Natural killer cell (primary cell): ENCODE measurements around the gene VGLL2. TPM values are rescaled to one million over a fixed set of nuclear protein-coding genes. Genes with fewer than 3 reads are reported as not detected.

Experiments used
- ATAC-seq, 3 donors: fragments of 150-1000 bp in 2 of 3; fragments of 200-7000 bp in 1 of 3; cut with Tn5 transposase; 1 replicate in 1 of 3; 2 replicates in 2 of 3; pipeline ENCODE4 v1.10.0; 2021; ENCODE audit warnings: mild to moderate bottlenecking in 2 of 3, moderate library complexity in 2 of 3
- DNase-seq, 2 donors: peaks; one replicate each; pipeline versions ENCODE4 v3.0.0 to v3.0.0-alpha.2; 2013 to 2021; ENCODE audit warnings: mixed read lengths in 1 of 2
- H3K27ac ChIP-seq: one replicate; pipeline ENCODE4 v1.5.1; 2013; ENCODE audit warnings: mild to moderate bottlenecking, low read length
- H3K27me3 ChIP-seq: one replicate; pipeline ENCODE4 v1.6.1; 2013; ENCODE audit warnings: low read length; ENCODE audit not compliant: control insufficient read depth, insufficient read depth
- H3K36me3 ChIP-seq: one replicate; pipeline ENCODE4 v1.6.1; 2013; ENCODE audit warnings: low read length; ENCODE audit not compliant: control insufficient read depth, insufficient read depth
- H3K4me1 ChIP-seq: one replicate; pipeline ENCODE4 v1.6.1; 2013; ENCODE audit warnings: low read length; ENCODE audit not compliant: control insufficient read depth, insufficient read depth
- H3K4me3 ChIP-seq: one replicate; pipeline ENCODE4 v1.5.1; 2013; ENCODE audit warnings: low read length
- H3K9me3 ChIP-seq: one replicate; pipeline ENCODE4 v1.6.1; 2013; ENCODE audit warnings: low read length; ENCODE audit not compliant: control insufficient read depth, insufficient read depth
- H3K27ac Mint-ChIP-seq, 2 donors: one replicate each; pipeline ENCODE4 v1.8.0; 2022; ENCODE audit warnings: mild to moderate bottlenecking in 2 of 2, mixed read lengths in 2 of 2, moderate library complexity in 1 of 2
- H3K27me3 Mint-ChIP-seq, 2 donors: one replicate each; pipeline ENCODE4 v1.8.0; 2022; ENCODE audit warnings: low read depth in 2 of 2, mixed read lengths in 2 of 2
- H3K36me3 Mint-ChIP-seq: one replicate; pipeline ENCODE4 v1.8.0; 2022; ENCODE audit warnings: mixed read lengths
- H3K4me1 Mint-ChIP-seq, 2 donors: one replicate each; pipeline ENCODE4 v1.8.0; 2022; ENCODE audit warnings: mixed read lengths in 2 of 2
- H3K4me3 Mint-ChIP-seq: one replicate; pipeline ENCODE4 v1.8.0; 2022; ENCODE audit warnings: mild to moderate bottlenecking, moderate library complexity, mixed read lengths
- H3K9me3 Mint-ChIP-seq, 2 donors: one replicate each; pipeline ENCODE4 v1.8.0; 2022; ENCODE audit warnings: mixed read lengths in 2 of 2
- WGBS: methylation state at CpG from one replicate; pipeline ENCODE4 v1.1.7; 2013; ENCODE audit warnings: missing lambda C conversion rate; ENCODE audit not compliant: insufficient coverage; 5-methylcytosine and 5-hydroxymethylcytosine counted together
- intact Hi-C: fragments of 100-400 bp; cut with micrococcal nuclease; formaldehyde crosslinking; loops from one replicate; pipeline ENCODE4 v1.14.2; 2022
- total RNA-seq, 4 donors: library from RNA; stranded (reverse); fragments of 120-200 nt in 1 of 4; gene quantifications; one replicate each; pipeline versions ENCODE4 v1.2.3 to v1.2.4, GENCODE V29; 2013 to 2022
- TF ChIP-seq, protein P1 (sequence below): fragments of 200-600 bp; IDR thresholded peaks from one replicate; pipeline ENCODE4 v1.8.0; 2022; ENCODE audit warnings: antibody characterized with exemption

Gene VGLL2
- total RNA-seq, 3 donors from 2014 or later (not counting 1 experiment from before 2014, with no cell fraction given): not detected

DNA sequence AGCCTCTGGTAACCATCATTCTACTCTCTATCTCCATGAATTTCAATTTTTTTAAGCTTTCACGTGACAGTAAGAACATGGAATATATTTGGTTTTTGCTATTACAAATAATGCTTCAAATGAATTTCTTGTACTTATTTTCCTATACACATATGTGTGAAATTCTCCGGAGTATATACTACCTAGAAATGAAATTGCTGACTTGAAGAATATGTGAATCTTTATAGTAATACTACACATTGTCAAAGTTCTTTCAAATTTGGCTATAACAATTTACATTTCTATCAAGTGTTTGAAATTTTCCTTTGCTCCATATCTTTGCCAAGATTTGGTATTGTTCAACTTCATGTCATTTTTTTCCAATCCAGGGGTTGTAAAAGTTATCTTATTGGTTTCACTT, 11.6 kb upstream of the VGLL2 start:
- ATAC-seq (no peak), DNase-seq (no peak)
- Mint-ChIP-seq H3K9me3 (peaks cover 3 to 5% of the 10 kb centered on the region in 2 donors), H3K27ac (no peak overlapping the region), H3K36me3 (no peaks in the 10 kb centered on the region), H3K27me3 (no peaks in the 10 kb centered on the region), H3K4me3 (no peak overlapping the region), H3K4me1 (no peaks in the 10 kb centered on the region)
- intact Hi-C loops: no loop called here
- no peak overlapping the region for H3K27ac ChIP-seq
- H3K27me3 ChIP-seq: peaks cover under 1% of the 10 kb centered on the region
- TF ChIP-seq, protein P1, sequence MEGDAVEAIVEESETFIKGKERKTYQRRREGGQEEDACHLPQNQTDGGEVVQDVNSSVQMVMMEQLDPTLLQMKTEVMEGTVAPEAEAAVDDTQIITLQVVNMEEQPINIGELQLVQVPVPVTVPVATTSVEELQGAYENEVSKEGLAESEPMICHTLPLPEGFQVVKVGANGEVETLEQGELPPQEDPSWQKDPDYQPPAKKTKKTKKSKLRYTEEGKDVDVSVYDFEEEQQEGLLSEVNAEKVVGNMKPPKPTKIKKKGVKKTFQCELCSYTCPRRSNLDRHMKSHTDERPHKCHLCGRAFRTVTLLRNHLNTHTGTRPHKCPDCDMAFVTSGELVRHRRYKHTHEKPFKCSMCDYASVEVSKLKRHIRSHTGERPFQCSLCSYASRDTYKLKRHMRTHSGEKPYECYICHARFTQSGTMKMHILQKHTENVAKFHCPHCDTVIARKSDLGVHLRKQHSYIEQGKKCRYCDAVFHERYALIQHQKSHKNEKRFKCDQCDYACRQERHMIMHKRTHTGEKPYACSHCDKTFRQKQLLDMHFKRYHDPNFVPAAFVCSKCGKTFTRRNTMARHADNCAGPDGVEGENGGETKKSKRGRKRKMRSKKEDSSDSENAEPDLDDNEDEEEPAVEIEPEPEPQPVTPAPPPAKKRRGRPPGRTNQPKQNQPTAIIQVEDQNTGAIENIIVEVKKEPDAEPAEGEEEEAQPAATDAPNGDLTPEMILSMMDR: no peak
- no peaks in the 10 kb centered on the region for H3K4me1 ChIP-seq
- H3K4me3 ChIP-seq: no peak overlapping the region
- no peaks in the 10 kb centered on the region for H3K36me3 ChIP-seq
- WGBS: no CpG with 5 or more reads among the region's 2 CpGs
- H3K9me3 ChIP-seq: no peaks in the 10 kb centered on the region

DNA sequence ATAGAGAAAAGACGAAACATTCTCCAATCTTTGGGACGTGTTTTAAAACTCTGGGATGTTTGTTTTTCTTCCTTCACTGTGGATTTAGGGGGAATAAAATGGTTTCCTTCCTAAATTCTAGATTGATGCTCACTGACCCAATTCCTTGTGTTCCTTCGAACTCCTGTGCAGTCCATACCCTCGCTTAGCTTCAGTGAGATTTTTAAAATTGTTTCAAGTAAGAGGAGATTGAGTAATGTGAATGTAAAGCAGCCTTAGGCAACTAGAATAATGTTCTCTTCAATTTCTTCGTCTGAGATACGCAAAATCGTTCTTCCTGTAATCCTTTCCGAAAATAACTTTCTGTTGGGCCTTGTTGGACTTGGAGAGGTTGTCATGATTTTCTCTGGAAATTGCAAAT, 2.6 kb upstream of the VGLL2 start:
- peaks cover 59% of the 10 kb centered on the region for H3K27me3 ChIP-seq
- intact Hi-C loops: no loop called here

DNA sequence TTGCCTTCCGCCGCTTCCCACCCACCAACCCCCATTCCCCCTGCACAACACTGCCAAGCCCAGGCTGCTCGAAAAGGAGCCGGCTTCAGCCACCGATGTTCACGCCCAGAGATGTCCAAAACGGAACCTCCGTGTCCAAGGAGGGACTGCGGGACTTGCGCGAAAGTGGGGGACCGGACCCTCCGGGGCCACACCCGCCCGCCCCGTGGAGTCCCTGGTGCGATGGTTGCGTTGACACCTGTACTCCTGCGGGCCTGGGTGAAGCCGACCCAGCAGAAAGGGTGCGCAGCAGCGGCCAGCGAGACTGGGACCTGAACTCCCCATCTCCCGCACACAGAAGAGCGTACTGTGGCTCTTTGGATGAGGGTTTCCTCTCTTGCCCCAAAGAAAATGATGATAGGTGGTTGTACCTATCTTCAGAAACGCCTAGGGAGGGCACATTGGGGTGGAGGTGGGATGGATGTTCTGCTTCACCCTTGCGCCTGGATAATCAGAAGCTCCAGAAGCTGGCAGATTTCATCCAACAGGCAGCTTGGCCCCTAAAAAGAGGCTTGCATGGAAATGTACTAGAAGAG, 1.9 kb upstream of the VGLL2 start:
- H3K9me3 ChIP-seq: no peaks in the 10 kb centered on the region
- Mint-ChIP-seq H3K9me3 (no peaks in the 10 kb centered on the region), H3K36me3 (peaks cover 9% of the 10 kb centered on the region), H3K27me3 (peaks cover 48 to 61% of the 10 kb centered on the region in 2 donors), H3K4me3 (no peak overlapping the region), H3K27ac (no peak overlapping the region), H3K4me1 (peaks cover 0 to 14% of the 10 kb centered on the region in 2 donors)
- TF ChIP-seq, protein P1: no peak
- H3K4me1 ChIP-seq: peaks cover 16% of the 10 kb centered on the region
- intact Hi-C loops: no loop called here
- peaks cover 65% of the 10 kb centered on the region for H3K27me3 ChIP-seq
- H3K27ac ChIP-seq: no peak overlapping the region
- H3K36me3 ChIP-seq: no peaks in the 10 kb centered on the region
- WGBS: 20% methylated on average over 27 of the region's 27 CpGs
- DNase-seq (no peak), ATAC-seq (no peak)
- no peak overlapping the region for H3K4me3 ChIP-seq

More for the DNA sequence above, 2.6 kb upstream of the VGLL2 start:
- no peak overlapping the region for H3K4me3 ChIP-seq
- TF ChIP-seq, protein P1: no peak
- 19% methylated on average over 7 of the region's 8 CpGs for WGBS
- Mint-ChIP-seq H3K36me3 (peaks cover 9% of the 10 kb centered on the region), H3K4me1 (peaks cover 0 to 14% of the 10 kb centered on the region in 2 donors), H3K27me3 (peaks cover 42 to 55% of the 10 kb centered on the region in 2 donors), H3K9me3 (no peaks in the 10 kb centered on the region), H3K4me3 (no peak overlapping the region), H3K27ac (no peak overlapping the region)
- no peak overlapping the region for H3K27ac ChIP-seq
- H3K4me1 ChIP-seq: peaks cover 16% of the 10 kb centered on the region
- H3K36me3 ChIP-seq: no peaks in the 10 kb centered on the region
- H3K9me3 ChIP-seq: no peaks in the 10 kb centered on the region
- ATAC-seq (no peak), DNase-seq (no peak)

DNA sequence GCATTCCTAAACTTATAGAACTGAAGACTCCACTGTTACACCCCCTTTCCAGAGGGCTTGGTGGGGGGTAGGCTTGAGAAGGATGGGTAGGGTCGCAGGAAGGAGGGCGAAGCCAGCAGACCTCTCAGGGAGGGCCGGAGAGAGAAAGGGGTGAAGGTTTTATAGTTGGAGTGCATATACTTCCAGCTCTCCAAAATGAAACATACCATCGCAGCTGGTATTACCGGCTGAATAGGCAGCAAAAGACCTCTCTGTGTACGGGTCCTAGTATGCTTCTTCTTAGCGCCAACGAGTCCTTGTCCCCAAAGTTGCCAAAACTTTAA, 1.0 kb upstream of the VGLL2 start:
- Histone ChIP-seq H3K4me1 (peaks cover 16% of the 10 kb centered on the region), H3K27me3 (peaks cover 67% of the 10 kb centered on the region), H3K27ac (no peak overlapping the region), H3K4me3 (no peak overlapping the region), H3K9me3 (no peaks in the 10 kb centered on the region), H3K36me3 (no peaks in the 10 kb centered on the region)
- no peak for ATAC-seq
- Mint-ChIP-seq H3K27ac (no peak overlapping the region), H3K36me3 (peaks cover 9% of the 10 kb centered on the region), H3K4me1 (peaks cover 0 to 14% of the 10 kb centered on the region in 2 donors), H3K4me3 (no peak overlapping the region), H3K27me3 (peaks cover 56 to 70% of the 10 kb centered on the region in 2 donors), H3K9me3 (no peaks in the 10 kb centered on the region)
- WGBS: 3% methylated on average over 5 of the region's 8 CpGs
- TF ChIP-seq, protein P1: no peak
- intact Hi-C loops: no loop called here
- no peak for DNase-seq
